HG03558 (cell line): ENCODE results near the gene PCGF2.

Source experiments
- ATAC-seq: cut with Tn5 transposase; IDR thresholded peaks from one replicate; pipeline ENCODE4 v1.9.1; 2021; ENCODE audit warnings: moderate number of reproducible peaks; ENCODE audit not compliant: unreplicated experiment; ENCODE audit errors: extremely low read depth

The PCGF2 gene

DNA sequence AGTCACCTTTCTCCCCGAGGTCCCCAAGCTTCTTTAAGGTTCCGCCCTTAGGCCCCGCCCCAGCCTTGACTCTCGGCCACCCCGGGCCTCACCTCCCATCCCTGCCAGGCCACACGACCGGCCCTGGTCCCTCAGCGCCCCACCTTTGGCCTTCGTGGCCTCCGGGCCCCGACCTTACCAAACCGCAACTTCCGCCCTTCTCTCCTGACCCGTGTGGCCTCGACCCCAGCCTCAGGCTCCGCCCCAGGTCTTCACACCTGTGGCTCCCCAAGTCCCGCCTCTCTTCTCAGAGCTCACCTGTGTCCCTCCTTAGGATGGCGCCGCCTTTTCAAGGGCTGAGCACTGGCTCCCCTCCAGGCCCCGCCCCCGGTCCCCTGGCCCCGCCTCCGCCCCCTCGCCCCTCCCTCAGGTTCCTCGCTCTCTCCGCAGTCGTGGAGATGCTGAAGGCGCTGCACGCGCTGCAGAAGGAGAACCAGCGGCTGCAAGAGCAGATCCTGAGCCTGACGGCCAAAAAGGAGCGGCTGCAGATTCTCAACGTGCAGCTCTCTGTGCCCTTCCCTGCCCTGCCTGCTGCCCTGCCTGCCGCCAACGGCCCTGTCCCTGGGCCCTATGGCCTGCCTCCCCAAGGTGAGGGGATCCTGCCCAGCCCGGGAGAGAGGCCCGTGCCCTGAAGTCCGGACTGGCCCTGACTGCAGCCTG is 28.0 kb downstream of the PCGF2 start:
- no peak for ATAC-seq

DNA sequence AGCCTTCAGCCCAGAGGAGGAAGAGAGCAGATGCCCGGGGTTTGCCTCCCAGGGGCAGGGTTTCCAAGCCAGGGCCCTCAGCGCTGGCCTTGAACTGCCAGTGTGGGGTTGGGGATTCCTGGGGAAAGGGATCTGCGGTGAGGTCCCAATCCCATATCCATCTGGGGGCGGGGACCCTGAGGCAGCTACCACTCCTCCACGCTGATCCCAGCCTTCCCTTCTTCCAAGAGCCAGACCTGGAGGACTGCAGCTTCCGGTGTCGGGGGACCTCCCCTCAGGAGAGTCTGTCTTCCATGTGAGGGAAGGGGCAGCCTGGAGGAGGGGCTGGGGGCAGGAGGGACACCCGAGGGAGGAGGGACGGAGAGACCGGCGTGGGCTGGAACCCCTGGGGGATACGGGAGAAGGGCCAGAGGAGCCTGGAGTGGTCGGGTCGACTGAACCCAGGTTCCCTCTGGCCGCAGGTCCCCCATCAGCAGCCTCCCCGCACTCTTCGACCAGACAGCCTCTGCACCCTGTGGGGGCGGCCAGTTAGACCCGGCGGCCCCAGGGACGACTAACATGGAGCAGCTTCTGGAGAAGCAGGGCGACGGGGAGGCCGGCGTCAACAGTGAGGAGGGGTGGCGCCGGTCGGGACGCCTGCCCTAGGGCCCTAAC is 28.7 kb downstream of the PCGF2 start:
- no peak for ATAC-seq

DNA sequence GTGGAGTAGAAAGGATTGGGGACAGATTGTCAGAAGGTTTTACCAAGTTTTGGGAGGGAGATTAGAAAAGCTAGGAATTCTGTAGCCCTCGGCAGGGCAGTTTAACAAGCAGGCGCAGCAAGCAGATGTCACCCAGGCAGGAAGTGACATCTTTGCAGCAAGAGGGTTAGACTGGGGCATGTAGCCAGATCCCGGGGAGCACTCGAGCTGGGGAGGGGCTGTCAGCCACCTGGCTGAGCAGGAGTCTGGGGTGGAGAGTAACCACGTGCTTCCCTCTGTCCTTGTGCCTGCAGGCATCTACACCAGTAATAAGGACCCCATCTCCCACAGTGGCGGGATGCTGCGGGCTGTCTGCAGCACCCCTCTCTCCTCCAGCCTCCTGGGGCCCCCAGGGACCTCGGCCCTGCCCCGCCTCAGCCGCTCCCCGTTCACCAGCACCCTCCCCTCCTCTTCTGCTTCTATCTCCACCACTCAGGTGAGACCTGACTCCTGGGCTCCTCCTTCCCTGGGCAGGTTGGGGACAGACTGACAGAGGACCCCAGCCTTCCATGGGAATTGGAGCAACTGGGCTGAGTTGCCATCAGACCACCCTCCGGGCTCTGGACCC is 30.9 kb downstream of the PCGF2 start:
- ATAC-seq, result no peak

DNA sequence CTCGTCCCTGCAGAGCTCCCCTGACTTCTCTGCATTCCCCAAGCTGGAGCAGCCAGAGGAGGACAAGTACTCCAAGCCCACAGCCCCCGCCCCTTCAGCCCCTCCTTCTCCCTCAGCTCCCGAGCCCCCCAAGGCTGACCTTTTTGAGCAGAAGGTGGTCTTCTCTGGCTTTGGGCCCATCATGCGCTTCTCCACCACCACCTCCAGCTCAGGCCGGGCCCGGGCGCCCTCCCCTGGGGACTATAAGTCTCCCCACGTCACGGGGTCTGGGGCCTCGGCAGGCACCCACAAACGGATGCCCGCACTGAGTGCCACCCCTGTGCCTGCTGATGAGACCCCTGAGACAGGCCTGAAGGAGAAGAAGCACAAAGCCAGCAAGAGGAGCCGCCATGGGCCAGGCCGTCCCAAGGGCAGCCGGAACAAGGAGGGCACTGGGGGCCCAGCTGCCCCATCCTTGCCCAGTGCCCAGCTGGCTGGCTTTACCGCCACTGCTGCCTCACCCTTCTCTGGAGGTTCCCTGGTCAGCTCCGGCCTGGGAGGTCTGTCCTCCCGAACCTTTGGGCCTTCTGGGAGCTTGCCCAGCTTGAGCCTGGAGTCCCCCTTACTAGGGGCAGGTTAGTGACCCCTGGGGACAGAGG is 31.6 kb downstream of the PCGF2 start:
- no peak for ATAC-seq

DNA sequence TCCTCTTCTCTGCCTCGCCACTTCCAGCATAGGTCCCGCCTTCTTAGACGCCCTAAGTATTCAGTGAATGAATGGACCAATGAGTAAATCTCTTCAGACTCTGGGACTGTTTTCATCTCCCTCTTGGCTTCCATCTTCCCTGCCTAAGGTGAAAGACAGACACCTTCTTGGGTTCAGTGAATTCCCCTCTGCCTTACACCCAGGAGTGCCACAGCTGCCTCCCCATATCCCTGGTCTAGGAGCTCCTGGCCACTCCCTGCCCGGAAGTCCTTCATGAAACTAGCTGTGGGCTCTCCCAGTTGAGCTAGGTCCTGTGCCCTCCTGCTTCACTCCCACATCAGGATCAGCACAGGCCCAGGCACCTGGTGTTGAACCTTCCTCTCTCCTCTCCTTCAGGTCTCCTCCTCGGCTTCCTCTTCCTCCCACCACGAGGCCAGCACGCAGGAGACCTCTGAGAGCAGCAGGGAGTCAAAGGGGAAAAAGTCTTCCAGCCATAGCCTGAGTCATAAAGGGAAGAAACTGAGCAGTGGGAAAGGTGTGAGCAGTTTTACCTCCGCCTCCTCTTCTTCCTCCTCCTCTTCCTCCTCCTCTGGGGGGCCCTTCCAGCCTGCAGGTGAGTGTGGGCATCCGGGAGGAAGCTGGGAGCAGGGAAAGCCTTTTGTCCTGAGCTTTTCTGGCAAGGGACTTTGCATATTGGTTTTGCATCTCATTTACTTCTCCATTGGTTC is 32.8 kb downstream of the PCGF2 start:
- no peak for ATAC-seq

DNA sequence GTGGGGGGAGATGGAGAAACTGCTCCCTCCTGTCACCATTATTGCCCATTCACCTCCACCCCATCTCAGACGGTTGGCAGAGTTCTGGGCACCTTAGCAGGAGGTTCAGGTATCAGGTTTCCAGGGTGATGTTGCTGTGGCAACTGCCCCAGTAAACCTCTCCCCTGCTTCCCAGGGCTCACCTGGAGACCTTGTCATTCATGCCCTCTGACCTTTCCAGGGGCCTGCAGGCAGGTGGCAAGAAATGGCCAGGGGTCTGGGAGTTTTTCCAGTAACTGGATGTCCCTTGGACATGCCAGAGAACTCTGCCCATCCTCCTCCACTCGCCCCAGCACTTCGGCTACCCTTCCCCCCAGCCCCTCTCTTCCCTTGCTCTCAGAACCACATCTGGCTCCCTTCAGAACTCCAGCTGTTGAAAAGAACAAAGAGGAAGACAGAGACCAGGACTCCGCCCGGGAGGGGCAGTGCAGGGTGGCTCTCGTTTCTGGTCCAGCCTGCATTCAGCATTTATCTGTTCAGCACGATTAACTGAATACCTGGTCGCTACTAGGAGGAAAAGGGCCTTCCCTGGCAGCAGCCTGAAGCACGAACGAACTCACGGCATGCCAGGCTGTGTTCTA is 34.6 kb downstream of the PCGF2 start:
- ATAC-seq, result no peak

DNA sequence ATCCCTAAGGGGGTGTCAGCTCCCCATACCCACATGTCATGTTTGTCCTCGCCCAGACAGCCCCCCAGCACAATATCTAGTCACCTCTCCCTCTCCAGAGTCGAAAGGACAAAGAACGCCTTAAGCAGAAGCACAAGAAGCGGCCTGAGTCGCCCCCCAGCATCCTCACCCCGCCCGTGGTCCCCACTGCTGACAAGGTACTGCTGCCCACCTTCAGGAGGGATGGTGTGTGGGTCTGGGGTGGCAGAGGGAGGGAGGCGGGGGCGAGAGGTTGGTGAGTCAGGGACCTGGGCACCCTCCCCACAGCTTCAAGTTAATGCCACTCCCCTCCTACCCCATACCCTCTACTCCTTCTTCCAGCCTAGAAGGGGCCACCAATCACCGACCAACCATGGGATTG is 35.5 kb downstream of the PCGF2 start:
- no peak for ATAC-seq

DNA sequence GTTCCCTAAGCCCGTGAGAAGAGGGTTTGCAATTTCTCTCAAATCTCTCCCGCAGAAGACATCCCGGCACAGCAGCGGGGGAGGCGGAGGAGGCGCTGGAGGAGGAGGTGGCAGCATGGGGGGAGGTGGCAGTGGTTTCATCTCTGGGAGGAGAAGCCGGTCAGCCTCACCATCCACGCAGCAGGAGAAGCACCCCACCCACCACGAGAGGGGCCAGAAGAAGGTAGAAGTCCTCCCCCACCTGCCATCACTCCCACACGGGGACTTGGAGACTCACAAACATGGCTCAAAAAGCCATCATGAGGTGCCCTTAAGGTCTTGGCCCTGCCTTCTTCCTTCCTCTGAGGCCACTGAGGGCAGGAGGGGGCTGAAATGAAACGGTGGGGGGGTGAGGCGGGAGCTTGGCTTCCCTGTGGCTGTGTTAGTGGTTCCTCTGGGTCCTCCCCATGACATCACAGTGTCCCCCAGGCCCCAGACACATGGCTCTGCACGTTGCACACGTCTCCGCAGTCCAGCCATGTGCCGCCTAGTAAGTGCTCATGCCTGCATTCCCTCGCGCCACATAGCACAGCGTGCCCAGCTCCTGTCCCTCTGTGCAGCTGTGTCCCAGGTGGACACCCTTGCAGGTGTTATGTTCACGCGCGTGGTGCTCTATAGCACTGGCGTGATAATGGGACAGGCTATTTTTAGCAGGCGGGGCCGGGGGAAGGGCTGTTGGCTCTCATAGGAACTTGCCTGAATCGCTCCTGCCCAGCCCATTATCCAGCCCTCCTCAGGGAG is 36.2 kb downstream of the PCGF2 start:
- no peak for ATAC-seq

DNA sequence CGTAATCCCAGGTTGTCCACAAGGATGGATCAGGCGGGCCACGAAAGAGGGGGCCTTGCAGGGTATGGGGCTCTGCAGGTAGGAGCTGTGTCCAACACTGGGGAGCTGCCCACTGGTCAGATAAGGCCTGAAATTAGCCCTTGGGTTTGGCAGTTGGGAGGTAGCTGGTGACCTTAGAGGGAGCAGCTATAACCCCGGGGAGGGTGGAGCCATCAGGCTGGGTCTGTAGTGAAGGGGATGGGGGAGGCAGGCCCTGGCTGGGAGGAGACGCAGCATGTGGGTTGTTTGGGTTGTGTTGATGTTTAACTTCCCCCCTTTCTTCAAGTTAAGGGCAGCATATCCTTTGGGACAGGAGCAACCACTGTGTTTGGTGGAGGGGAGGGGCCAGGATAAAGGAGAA is 37.2 kb downstream of the PCGF2 start:
- ATAC-seq, result no peak

DNA sequence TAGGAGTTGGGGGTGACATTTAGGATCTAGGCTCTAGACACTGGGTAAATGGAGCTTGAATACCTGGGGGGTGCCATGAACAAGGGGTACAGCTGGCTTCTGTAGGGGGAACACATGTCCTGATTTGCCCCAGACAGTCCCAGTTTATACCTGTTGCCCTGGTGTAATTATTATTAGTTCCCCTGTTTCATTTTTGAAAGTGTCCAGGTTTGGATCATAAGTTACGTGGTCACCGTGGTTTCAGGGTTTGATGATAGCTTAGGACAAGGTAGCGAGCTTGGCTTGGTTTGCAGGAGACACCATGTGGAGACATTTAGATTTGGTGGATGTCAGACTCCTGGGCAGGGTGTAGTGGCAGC is 37.6 kb downstream of the PCGF2 start:
- no peak for ATAC-seq

DNA sequence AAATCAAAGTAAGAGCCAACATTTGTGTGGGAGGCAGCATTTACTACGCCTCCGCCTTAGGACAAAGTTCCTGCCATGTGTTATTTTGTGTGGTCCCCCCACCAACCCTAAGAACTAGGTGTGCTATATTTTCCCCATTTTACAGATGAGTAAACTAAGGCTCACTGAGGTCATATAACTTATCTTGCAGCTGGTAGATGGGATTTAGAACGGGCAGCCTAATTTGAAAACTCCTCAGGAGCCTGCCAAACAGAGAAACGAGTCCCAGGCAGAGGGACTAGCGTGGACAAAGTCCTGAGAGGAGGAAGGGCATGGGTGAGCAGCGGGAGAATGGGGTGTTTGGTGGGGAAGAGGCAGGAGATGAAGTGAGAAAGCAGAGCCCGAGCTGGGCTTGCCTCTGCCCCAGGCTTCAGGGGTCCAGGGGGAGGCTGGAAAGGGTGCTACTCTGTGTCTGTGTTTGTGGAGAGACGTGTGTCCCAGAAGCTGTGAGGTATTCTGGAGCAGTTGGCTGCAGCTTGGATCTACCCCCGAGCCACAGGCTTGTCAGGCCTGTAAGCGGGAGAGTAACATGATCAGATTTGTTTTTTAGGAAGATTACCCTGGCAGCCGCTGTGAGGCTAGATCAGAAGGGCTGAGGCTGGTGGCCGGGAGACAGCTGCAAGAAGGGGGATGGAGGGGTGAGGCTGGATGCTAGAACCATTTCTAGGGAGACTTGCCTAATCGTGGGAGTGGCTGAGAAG is 38.1 kb downstream of the PCGF2 start:
- no peak for ATAC-seq

DNA sequence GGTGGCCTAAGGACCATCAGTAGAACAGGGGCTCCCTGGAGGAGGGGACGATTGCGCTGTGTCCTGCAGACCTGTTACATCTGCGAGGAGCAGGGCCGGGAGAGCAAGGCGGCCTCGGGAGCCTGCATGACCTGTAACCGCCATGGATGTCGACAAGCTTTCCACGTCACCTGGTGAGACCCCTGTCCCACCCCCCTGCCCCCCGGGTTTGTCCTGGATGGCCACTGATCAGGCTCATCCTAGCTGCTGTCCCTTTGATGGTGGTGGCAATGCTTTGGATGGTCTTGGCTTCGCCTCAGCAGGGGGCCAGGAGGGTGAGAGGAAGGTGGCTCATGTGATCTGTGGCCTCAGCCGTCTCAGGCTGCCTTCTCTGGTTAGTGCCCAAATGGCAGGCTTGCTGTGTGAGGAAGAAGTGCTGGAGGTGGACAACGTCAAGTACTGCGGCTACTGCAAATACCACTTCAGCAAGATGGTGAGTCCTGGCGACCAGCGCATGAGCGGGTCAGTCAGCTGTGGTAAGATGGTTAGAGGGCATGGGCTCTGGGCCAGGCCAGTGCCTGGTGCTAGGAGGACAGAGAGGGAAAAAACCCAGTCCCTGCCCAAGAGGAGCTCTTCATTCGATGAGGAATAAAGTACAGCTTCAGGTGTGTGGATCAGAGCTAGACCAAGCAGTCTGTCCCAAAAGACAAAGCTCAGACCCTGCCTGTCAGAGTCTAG is 38.9 kb downstream of the PCGF2 start:
- ATAC-seq, result no peak

DNA sequence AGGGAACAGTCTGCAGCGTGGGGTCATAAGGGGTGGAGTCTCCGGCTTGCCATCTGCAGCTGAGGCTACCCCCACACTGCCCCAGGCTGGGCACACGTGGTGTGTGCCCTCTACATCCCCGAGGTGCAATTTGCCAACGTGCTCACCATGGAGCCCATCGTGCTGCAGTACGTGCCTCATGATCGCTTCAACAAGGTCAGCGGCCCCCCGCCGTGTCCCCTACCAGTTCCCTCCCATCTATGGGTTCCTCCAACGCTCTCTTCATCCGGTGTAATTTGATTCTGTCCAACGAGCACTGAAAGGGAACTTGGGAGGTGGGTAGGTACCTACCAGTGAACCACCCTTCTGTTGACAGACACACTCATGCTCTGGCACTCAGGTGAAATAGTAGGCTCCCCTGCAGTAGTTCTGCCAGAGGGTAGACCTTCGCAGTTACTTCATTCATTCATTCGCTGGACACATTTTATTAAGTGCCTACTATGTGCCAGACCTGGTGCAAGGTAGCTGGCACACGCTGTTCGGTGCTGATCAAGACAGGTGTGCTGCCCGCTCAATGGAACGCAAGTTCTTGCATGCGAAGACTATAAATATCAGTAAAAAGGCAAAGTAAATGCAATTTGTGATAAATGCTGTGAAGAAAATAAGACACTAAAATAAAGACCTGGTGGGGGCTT is 40.3 kb downstream of the PCGF2 start:
- no peak for ATAC-seq

DNA sequence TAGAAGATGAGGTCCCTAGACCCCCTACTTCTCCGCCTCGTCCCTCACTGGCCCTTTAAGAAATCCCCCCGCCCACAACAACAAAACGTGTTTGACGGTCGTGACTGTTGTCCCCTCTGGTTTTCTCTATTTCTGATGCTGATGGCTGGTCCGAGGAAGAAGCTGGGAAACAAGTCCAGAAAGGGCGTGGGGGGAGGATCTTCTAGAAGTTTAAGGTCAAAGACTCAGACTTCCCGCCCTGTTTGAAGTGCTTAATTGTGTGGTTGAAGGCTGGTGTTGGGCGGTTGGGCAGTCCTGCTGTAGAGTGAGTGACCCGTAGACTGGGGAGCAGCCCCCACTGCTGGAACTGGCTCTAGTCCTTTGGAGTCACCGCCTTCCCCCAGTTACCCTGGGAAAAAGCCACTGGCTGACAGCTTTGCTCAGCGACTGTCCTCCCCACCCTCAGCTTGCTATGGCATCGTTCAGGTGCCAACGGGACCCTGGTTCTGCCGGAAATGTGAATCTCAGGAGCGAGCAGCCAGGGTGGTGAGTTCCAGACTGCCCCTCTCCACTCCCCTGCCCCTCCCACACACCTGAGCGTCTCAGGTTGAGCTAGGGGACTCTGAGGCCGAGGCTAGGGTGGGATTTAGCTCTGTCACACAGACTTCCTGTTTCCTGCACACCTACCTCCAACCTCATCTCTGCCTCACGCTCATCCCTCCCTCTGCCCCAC is 41.5 kb downstream of the PCGF2 start:
- ATAC-seq, result no peak

DNA sequence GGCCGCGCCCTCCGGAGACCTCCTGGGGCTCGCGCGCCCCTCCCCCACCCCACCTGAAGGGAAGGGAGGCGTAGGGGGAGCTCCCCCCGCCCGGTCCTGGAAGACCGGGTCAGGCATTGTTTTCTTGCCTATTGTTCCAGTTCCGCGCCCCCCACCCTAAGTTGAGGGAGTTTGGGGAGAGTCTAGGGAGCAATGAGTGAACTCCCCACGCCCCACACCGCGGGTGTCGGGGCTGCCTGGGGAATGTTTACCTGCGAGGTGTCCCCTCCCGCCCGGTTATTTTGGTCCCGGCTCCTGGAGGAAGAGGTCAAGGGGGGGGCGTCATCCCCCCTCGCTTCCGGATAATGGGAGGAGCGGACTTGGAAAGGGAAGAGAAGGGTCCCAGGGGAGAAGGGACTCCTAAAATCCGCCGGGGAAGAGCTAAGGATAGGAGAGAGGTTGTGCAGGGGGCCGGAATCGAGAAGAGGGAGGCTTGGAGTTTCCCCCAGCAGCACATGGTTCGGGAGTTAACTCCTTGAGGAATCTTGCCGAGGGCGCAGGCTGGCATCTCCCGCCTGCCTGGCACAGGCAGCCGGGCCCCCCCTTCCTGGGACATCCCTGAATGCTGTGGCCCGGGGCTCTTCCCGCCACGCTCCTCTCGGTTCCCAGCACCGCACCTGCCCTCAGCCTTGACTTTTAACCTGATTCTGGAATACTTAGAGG is 42.2 kb downstream of the PCGF2 start:
- no peak for ATAC-seq

DNA sequence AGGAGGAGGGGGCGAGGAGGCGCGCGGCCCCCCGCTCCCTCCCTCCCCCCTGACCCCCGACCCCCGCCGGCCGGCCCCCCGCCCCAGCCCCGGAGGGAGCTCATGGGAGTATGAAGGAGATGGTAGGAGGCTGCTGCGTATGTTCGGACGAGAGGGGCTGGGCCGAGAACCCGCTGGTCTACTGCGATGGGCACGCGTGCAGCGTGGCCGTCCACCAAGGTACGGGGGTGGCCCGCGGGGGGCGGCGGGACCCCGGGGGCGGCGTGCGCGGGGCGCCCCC is 42.7 kb downstream of the PCGF2 start:
- no peak for ATAC-seq
